HepG2 (cell line): ENCODE results near the gene RNU7-1. TPM values are rescaled to one million over a fixed set of nuclear protein-coding genes. Genes with fewer than 3 reads are reported as not detected.

Source experiments
- AGO2 ChIP-seq: fragments of 200-400 bp; formaldehyde crosslinking; optimal IDR thresholded peaks from 2 replicates; pipeline ENCODE3; 2017; ENCODE audit warnings: mild to moderate bottlenecking, low read depth, low read length, moderate library complexity
- ARID2 ChIP-seq: sonication (generic); formaldehyde crosslinking; IDR thresholded peaks from 2 replicates; pipeline ENCODE4 v1.8.1; 2022; ENCODE audit warnings: mild to moderate bottlenecking, missing genetic modification reagents, borderline replicate concordance
- BCL6 ChIP-seq: IDR thresholded peaks from 2 replicates; pipeline ENCODE4 v1.6.1; 2016; ENCODE audit warnings: missing genetic modification reagents, missing compliant biosample characterization
- CBX1 ChIP-seq: IDR thresholded peaks from one replicate; pipeline ENCODE4 v1.6.1; 2016; ENCODE audit warnings: antibody characterized with exemption, low read depth
- E2F1 ChIP-seq: sonication (generic); formaldehyde crosslinking; IDR thresholded peaks from 2 replicates; pipeline ENCODE4 v1.5.0; 2020; ENCODE audit warnings: missing genetic modification reagents
- ETV5 ChIP-seq: IDR thresholded peaks from 2 replicates; pipeline ENCODE4 v1.6.1; 2018; ENCODE audit warnings: missing biosample characterization, missing genetic modification reagents, inconsistent platforms, borderline replicate concordance
- FLYWCH1 ChIP-seq: sonication (generic); formaldehyde crosslinking; IDR thresholded peaks from 2 replicates; pipeline ENCODE4 v1.8.1; 2023; ENCODE audit warnings: mild to moderate bottlenecking, missing genetic modification reagents
- HOXA5 ChIP-seq: sonication (generic); formaldehyde crosslinking; IDR thresholded peaks from 2 replicates; pipeline ENCODE4 v1.4.0; 2020; ENCODE audit warnings: missing genetic modification reagents
- HOXA7 ChIP-seq: sonication (generic); formaldehyde crosslinking; IDR thresholded peaks from 2 replicates; pipeline ENCODE4 v1.8.1; 2022; ENCODE audit warnings: mild to moderate bottlenecking, missing genetic modification reagents, moderate library complexity
- IKZF4 ChIP-seq: sonication (generic); formaldehyde crosslinking; IDR thresholded peaks from 2 replicates; pipeline ENCODE4 v1.5.1; 2020; ENCODE audit warnings: borderline replicate concordance, mild to moderate bottlenecking, low read depth, missing genetic modification reagents; ENCODE audit errors: not compliant biosample characterization
- MXD4 ChIP-seq: IDR thresholded peaks from 2 replicates; pipeline ENCODE4 v1.6.1; 2016; ENCODE audit warnings: mild to moderate bottlenecking, missing biosample characterization, missing genetic modification reagents
- NFKBIZ ChIP-seq: IDR thresholded peaks from 2 replicates; pipeline ENCODE4 v1.6.1; 2018; ENCODE audit warnings: missing genetic modification reagents, missing compliant biosample characterization
- POLR2G ChIP-seq: fragments of 200-400 bp; formaldehyde crosslinking; IDR thresholded peaks from 2 replicates; pipeline ENCODE4 v1.6.1; 2018; ENCODE audit warnings: mild to moderate bottlenecking, low read depth, low read length, moderate library complexity
- SAP130 ChIP-seq: IDR thresholded peaks from 2 replicates; pipeline ENCODE4 v1.6.1; 2016; ENCODE audit warnings: low read depth
- TBX2 ChIP-seq: sonication (generic); formaldehyde crosslinking; IDR thresholded peaks from 2 replicates; pipeline ENCODE4 v1.5.0; 2020; ENCODE audit warnings: missing genetic modification reagents, mild to moderate bottlenecking, borderline replicate concordance
- TGIF2 ChIP-seq: IDR thresholded peaks from 2 replicates; pipeline ENCODE4 v1.6.1; 2016; ENCODE audit warnings: control low read depth, missing compliant biosample characterization
- THAP11 ChIP-seq: IDR thresholded peaks from 2 replicates; pipeline ENCODE4 v1.6.1; 2016; ENCODE audit warnings: missing biosample characterization, missing genetic modification reagents
- ZBTB25 ChIP-seq: IDR thresholded peaks from 2 replicates; pipeline ENCODE4 v1.6.1; 2018; ENCODE audit warnings: missing genetic modification reagents
- ZFX ChIP-seq: sonication (generic); formaldehyde crosslinking; IDR thresholded peaks from 2 replicates; pipeline ENCODE4 v1.4.0; 2020; ENCODE audit warnings: mild to moderate bottlenecking, low read depth, missing genetic modification reagents, moderate library complexity
- ZNF337 ChIP-seq: sonication (generic); formaldehyde crosslinking; IDR thresholded peaks from 2 replicates; pipeline ENCODE4 v1.5.1; 2020; ENCODE audit warnings: missing genetic modification reagents, low read depth, mild to moderate bottlenecking, borderline replicate concordance
- ZNF598 ChIP-seq: sonication (generic); formaldehyde crosslinking; IDR thresholded peaks from 2 replicates; pipeline ENCODE4 v1.5.1; 2020; ENCODE audit warnings: mild to moderate bottlenecking, missing genetic modification reagents, borderline replicate concordance
- ZSCAN22 ChIP-seq: sonication (generic); formaldehyde crosslinking; IDR thresholded peaks from 2 replicates; pipeline ENCODE4 v1.4.0; 2020; ENCODE audit warnings: mild to moderate bottlenecking, missing genetic modification reagents
- ZSCAN9 ChIP-seq: IDR thresholded peaks from 2 replicates; pipeline ENCODE4 v1.6.1; 2016; ENCODE audit warnings: borderline replicate concordance
- polyA plus RNA-seq, 8 experiments: library from polyadenylated mRNA; depleted of rRNA in 3 of 8; stranded (reverse) in 7 of 8; unstranded in 1 of 8; fragments of >200 nt; fragmentation: Illumina TruSeq in 4 of 8; extraction: Trizol in 4 of 8; gene quantifications; 2 replicates each; pipeline versions ENCODE4 v1.2.1 to v1.2.3, GENCODE V29; 2011 to 2016; ENCODE audit warnings: low read depth in 4 of 8, missing spikeins in 1 of 8, mixed read lengths in 1 of 8; ENCODE audit not compliant: insufficient read depth in 1 of 8
- total RNA-seq, 5 experiments: library from RNA; depleted of rRNA; stranded (reverse); fragments of >200 nt; fragmentation: Illumina TruSeq; extraction: Trizol; gene quantifications; 2 replicates each; pipeline ENCODE4 v1.2.3, GENCODE V29; 2016; ENCODE audit warnings: low read depth in 1 of 5
- TF ChIP-seq, protein P1 (sequence below): sonication (generic); formaldehyde crosslinking; IDR thresholded peaks from 2 replicates; pipeline ENCODE4 v1.4.0; 2020; ENCODE audit warnings: mild to moderate bottlenecking, missing genetic modification reagents
- TF ChIP-seq, protein P2 (sequence below): sonication (generic); formaldehyde crosslinking; IDR thresholded peaks from 2 replicates; pipeline ENCODE4 v1.9.0; 2021; ENCODE audit warnings: missing genetic modification reagents, mild to moderate bottlenecking, borderline replicate concordance

RNU7-1 gene
- total and polyA plus RNA-seq, 2 of the 13 experiments (the other 11 are each of a cell fraction or from before 2014, with no cell fraction given): not detected

DNA sequence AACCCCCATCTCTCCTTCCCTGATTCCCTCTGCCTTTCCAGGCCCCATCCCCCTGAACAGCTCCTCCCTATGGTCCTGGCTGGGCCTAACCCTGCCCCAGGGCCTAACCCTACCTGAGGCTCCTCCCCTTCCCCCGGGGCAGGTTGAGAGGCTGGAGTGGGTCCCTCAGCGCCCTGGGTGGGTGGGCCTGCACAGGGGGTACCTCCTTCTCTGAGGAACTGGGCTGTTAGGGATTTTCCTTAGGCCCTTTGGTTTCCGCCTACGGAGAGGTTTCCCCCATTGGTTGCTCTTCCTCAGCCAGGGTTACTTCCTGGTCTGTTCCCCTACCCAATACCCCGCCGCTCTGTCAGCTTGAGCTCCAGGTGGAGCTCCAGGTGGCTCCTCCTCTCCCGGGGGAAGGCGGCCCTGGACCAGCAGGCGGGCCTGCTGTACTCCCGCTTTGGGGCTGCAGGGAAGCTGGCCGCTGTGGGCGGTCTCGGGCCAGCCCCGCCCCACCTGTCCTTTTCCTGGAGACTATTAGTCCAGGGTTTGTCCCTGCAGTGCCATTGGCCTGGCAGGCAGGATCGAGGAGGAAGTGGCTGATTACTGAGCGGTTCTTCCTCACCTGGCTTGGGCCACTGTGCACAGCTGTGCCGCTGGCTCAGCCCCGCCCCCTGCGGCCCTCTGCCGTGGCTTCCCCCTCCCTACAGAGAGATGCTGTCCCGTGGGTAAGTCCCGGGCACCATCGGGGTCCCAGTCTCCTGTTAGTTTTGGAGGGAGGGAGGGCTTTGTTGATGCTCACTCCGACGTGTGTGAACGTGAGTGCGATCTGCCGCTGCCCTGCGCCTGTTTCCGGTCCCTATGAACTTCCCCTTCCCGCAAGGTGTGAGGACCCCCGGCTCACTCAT is 2.7 kb downstream of the RNU7-1 start (continued):
- no peak; the same call in 1 of the 2 replicates for TF ChIP-seq NFKBIZ
- TF ChIP-seq TGIF2 (CRISPR knock-in tag): peak; percentile 78; the same call in 1 of the 2 replicates
- TF ChIP-seq ZSCAN22: no peak
- TF ChIP-seq ZNF337 (CRISPR knock-in tag): no peak
- peak; percentile 66; the same call in 1 of the 2 replicates for TF ChIP-seq MXD4 (CRISPR knock-in tag)
- no peak for TF ChIP-seq HOXA7
- peak; percentile 35; the same call in 1 of the 2 replicates for TF ChIP-seq ETV5 (CRISPR knock-in tag)
- TF ChIP-seq ZBTB25 (CRISPR knock-in tag): peak; percentile 65
- no peak for TF ChIP-seq IKZF4 (CRISPR knock-in tag)
- TF ChIP-seq E2F1 (CRISPR knock-in tag): 0 out of 2 replicates have a peak, but pooled peaks have one; percentile 41
- peak; percentile 79 for TF ChIP-seq AGO2
- TF ChIP-seq, protein P1, sequence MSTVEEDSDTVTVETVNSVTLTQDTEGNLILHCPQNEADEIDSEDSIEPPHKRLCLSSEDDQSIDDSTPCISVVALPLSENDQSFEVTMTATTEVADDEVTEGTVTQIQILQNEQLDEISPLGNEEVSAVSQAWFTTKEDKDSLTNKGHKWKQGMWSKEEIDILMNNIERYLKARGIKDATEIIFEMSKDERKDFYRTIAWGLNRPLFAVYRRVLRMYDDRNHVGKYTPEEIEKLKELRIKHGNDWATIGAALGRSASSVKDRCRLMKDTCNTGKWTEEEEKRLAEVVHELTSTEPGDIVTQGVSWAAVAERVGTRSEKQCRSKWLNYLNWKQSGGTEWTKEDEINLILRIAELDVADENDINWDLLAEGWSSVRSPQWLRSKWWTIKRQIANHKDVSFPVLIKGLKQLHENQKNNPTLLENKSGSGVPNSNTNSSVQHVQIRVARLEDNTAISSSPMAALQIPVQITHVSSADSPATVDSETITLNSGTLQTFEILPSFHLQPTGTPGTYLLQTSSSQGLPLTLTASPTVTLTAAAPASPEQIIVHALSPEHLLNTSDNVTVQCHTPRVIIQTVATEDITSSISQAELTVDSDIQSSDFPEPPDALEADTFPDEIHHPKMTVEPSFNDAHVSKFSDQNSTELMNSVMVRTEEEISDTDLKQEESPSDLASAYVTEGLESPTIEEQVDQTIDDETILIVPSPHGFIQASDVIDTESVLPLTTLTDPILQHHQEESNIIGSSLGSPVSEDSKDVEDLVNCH (CRISPR knock-in tag): no peak
- no peak for TF ChIP-seq ARID2 (CRISPR knock-in tag)
- 0 out of 2 replicates have a peak, but pooled peaks have one; percentile 5 for TF ChIP-seq ZNF598 (CRISPR knock-in tag)
- peak; percentile 83 for TF ChIP-seq ZFX
- TF ChIP-seq TBX2 (CRISPR knock-in tag): peak; percentile 76; the same call in 1 of the 2 replicates
- peak; percentile 93 for TF ChIP-seq SAP130 (CRISPR knock-in tag)
- peak; percentile 72 for TF ChIP-seq THAP11 (CRISPR knock-in tag)
- TF ChIP-seq FLYWCH1 (CRISPR knock-in tag): no peak
- TF ChIP-seq BCL6 (CRISPR knock-in tag): peak; percentile 34; the same call in 1 of the 2 replicates
- TF ChIP-seq, protein P2, sequence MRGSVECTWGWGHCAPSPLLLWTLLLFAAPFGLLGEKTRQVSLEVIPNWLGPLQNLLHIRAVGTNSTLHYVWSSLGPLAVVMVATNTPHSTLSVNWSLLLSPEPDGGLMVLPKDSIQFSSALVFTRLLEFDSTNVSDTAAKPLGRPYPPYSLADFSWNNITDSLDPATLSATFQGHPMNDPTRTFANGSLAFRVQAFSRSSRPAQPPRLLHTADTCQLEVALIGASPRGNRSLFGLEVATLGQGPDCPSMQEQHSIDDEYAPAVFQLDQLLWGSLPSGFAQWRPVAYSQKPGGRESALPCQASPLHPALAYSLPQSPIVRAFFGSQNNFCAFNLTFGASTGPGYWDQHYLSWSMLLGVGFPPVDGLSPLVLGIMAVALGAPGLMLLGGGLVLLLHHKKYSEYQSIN (CRISPR knock-in tag): no peak
- peak; percentile 88 for TF ChIP-seq POLR2G
- TF ChIP-seq HOXA5 (CRISPR knock-in tag): peak; percentile 60; the same call in 1 of the 2 replicates
- no peak for TF ChIP-seq CBX1
- 0 out of 2 replicates have a peak, but pooled peaks have one; percentile 73 for TF ChIP-seq ZSCAN9 (CRISPR knock-in tag)
